ENCODE data around the gene CLASP2. TPM values are rescaled to one million over a fixed set of nuclear protein-coding genes. Genes with fewer than 3 reads are reported as not detected.

The CLASP2 gene
- total RNA-seq, 2 donors from 2014 or later = 65.0 to 74.8 TPM

DNA sequence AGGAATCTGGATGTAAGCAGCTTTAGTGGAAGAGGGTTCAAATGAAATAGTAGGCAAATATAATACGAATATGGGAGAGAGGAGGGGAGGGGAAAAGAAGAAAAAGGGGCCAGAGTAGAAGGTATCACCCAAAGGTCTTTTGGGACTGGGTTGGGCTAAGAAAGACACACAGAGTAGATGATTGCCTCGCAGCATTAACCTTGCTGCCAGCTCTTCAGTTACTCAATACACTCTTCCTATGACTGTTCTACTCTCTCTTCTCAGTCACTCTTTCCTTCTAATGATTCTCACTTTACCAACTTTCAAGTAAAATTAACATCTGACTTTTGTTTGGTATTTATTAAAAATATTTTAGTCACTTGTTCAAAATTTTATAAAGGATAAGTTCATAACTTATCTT lies 52.8 kb downstream of the CLASP2 start:
- Histone ChIP-seq H3K4me1 (ENCODE audit: control insufficient read depth, insufficient read depth, low read length) (no peaks in the 10 kb centered on the region), H3K27me3 (ENCODE audit: control insufficient read depth, insufficient read depth, low read length, poor library complexity, severe bottlenecking) (no peaks in the 10 kb centered on the region), H3K36me3 (ENCODE audit: control insufficient read depth, insufficient read depth, low read length) (peaks cover 14% of the 10 kb centered on the region), H3K9ac (ENCODE audit: extremely low read depth, low read length, poor library complexity, severe bottlenecking) (no peak overlapping the region), H3K4me3 (ENCODE audit: low read length) (no peak overlapping the region), H3K9me3 (ENCODE audit: control insufficient read depth, low read length) (no peaks in the 10 kb centered on the region), H3K27ac (ENCODE audit: low read depth, low read length) (no peak overlapping the region)
- H3K9me3 Mint-ChIP-seq = no peaks in the 10 kb centered on the region
- DNase-seq = no peak
- 83 to 95% methylated on average over 1 to 2 of the region's 2 CpGs for WGBS, 2 experiments (ENCODE audit: insufficient coverage in 1 of 2, insufficient read length in 1 of 2)
- H3K36me3 Mint-ChIP-seq (ENCODE audit: low read depth) = peaks cover 17% of the 10 kb centered on the region
- H3K4me1 Mint-ChIP-seq = peaks cover 2% of the 10 kb centered on the region
- no peak overlapping the region for H3K4me3 Mint-ChIP-seq
- TF ChIP-seq, protein P1, sequence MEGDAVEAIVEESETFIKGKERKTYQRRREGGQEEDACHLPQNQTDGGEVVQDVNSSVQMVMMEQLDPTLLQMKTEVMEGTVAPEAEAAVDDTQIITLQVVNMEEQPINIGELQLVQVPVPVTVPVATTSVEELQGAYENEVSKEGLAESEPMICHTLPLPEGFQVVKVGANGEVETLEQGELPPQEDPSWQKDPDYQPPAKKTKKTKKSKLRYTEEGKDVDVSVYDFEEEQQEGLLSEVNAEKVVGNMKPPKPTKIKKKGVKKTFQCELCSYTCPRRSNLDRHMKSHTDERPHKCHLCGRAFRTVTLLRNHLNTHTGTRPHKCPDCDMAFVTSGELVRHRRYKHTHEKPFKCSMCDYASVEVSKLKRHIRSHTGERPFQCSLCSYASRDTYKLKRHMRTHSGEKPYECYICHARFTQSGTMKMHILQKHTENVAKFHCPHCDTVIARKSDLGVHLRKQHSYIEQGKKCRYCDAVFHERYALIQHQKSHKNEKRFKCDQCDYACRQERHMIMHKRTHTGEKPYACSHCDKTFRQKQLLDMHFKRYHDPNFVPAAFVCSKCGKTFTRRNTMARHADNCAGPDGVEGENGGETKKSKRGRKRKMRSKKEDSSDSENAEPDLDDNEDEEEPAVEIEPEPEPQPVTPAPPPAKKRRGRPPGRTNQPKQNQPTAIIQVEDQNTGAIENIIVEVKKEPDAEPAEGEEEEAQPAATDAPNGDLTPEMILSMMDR (conservative IDR thresholded peaks at IDR 0.05) = no peak
- H3K27me3 Mint-ChIP-seq (ENCODE audit: insufficient read depth) = no peaks in the 10 kb centered on the region
- H3K27ac Mint-ChIP-seq = no peak overlapping the region

DNA sequence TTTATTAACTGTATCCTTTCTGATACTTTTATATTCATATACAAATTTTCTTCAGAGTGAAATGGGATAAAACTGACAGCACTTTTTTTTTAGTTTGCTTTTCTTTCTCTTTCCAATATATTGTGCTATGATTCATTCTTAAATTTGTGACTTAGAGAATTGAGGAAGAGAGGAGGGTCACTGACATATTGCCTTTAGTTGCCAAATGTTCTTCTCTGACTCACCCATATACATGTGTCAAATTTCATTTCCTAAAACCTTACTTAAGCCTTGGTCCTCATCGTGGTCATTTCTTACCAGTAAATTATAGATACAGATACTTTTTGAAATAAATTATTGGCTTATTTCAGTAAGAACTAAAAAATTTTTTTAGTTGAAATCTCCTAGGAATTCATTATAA lies 53.9 kb downstream of the CLASP2 start:
- 100% methylated on average over 1 of the region's 1 CpG; no CpG with 5 or more reads in 1 of the 2 experiments for WGBS, 2 experiments (ENCODE audit: insufficient coverage in 1 of 2, insufficient read length in 1 of 2)

DNA sequence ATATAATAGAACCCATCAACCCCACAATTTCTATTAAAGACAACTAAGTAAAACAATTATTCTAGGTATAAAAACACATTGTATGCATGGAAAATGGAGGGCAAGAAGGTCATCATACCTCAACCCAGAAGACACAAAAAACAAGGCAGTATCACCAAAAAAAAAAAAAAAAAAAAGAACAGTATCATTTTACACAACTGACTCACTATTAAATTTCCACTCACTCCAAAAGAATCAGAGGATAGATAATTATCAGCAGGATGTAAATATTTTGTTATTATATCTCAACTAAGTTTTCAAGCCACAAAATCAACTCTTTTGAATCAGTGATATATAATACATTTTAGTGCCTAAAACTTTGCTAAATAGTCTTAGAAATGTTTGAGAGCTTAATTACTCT lies 55.0 kb downstream of the CLASP2 start:
- Histone ChIP-seq H3K27ac (ENCODE audit: low read depth, low read length) (no peak overlapping the region), H3K4me3 (ENCODE audit: low read length) (no peak overlapping the region), H3K9ac (ENCODE audit: extremely low read depth, low read length, poor library complexity, severe bottlenecking) (no peak overlapping the region), H3K4me1 (ENCODE audit: control insufficient read depth, insufficient read depth, low read length) (no peaks in the 10 kb centered on the region), H3K36me3 (ENCODE audit: control insufficient read depth, insufficient read depth, low read length) (no peaks in the 10 kb centered on the region), H3K27me3 (ENCODE audit: control insufficient read depth, insufficient read depth, low read length, poor library complexity, severe bottlenecking) (no peaks in the 10 kb centered on the region), H3K9me3 (ENCODE audit: control insufficient read depth, low read length) (no peaks in the 10 kb centered on the region)
- no peak overlapping the region for H3K27ac Mint-ChIP-seq
- H3K9me3 Mint-ChIP-seq = no peaks in the 10 kb centered on the region
- H3K4me1 Mint-ChIP-seq = peaks cover 20% of the 10 kb centered on the region
- peaks cover 4% of the 10 kb centered on the region for H3K36me3 Mint-ChIP-seq (ENCODE audit: low read depth)
- TF ChIP-seq, protein P1 (conservative IDR thresholded peaks at IDR 0.05) = no peak
- no peak overlapping the region for H3K4me3 Mint-ChIP-seq
- no peaks in the 10 kb centered on the region for H3K27me3 Mint-ChIP-seq (ENCODE audit: insufficient read depth)
- no peak for DNase-seq

More for the DNA sequence above, 53.9 kb downstream of the CLASP2 start:
- Histone ChIP-seq H3K27ac (ENCODE audit: low read depth, low read length) (no peak overlapping the region), H3K9me3 (ENCODE audit: control insufficient read depth, low read length) (no peaks in the 10 kb centered on the region), H3K36me3 (ENCODE audit: control insufficient read depth, insufficient read depth, low read length) (peaks cover 10% of the 10 kb centered on the region), H3K27me3 (ENCODE audit: control insufficient read depth, insufficient read depth, low read length, poor library complexity, severe bottlenecking) (no peaks in the 10 kb centered on the region), H3K4me1 (ENCODE audit: control insufficient read depth, insufficient read depth, low read length) (no peaks in the 10 kb centered on the region), H3K9ac (ENCODE audit: extremely low read depth, low read length, poor library complexity, severe bottlenecking) (no peak overlapping the region), H3K4me3 (ENCODE audit: low read length) (no peak overlapping the region)
- TF ChIP-seq, protein P1 (conservative IDR thresholded peaks at IDR 0.05) = no peak
- no peak for DNase-seq
- H3K4me3 Mint-ChIP-seq = no peak overlapping the region
- no peaks in the 10 kb centered on the region for H3K9me3 Mint-ChIP-seq
- H3K36me3 Mint-ChIP-seq (ENCODE audit: low read depth) = peaks cover 9% of the 10 kb centered on the region
- peaks cover 13% of the 10 kb centered on the region for H3K4me1 Mint-ChIP-seq
- no peak overlapping the region for H3K27ac Mint-ChIP-seq
- H3K27me3 Mint-ChIP-seq (ENCODE audit: insufficient read depth) = no peaks in the 10 kb centered on the region

Data from endodermal cell (in vitro differentiated cells).